ENCODE results near the gene KCNA3.

DNA sequence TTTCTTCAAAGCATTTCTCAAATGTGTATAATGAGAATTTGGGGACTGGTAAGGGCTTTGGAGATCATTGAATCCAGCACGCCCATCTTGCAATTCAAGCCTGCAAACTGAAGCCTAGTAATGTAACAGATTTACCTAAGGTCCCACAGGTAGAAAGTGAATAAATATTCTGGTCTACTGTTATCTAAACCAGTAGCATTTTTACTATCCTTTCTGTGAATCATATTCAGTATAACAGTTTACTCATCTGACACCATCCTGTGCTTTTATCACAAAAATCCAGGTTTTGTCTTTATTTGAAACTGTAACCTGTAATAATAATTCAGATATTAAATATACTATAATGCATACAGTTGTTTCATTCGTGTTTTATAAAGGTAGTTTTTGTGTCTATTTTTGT is 17.4 kb downstream of the KCNA3 start:
- TF ChIP-seq, protein P1, sequence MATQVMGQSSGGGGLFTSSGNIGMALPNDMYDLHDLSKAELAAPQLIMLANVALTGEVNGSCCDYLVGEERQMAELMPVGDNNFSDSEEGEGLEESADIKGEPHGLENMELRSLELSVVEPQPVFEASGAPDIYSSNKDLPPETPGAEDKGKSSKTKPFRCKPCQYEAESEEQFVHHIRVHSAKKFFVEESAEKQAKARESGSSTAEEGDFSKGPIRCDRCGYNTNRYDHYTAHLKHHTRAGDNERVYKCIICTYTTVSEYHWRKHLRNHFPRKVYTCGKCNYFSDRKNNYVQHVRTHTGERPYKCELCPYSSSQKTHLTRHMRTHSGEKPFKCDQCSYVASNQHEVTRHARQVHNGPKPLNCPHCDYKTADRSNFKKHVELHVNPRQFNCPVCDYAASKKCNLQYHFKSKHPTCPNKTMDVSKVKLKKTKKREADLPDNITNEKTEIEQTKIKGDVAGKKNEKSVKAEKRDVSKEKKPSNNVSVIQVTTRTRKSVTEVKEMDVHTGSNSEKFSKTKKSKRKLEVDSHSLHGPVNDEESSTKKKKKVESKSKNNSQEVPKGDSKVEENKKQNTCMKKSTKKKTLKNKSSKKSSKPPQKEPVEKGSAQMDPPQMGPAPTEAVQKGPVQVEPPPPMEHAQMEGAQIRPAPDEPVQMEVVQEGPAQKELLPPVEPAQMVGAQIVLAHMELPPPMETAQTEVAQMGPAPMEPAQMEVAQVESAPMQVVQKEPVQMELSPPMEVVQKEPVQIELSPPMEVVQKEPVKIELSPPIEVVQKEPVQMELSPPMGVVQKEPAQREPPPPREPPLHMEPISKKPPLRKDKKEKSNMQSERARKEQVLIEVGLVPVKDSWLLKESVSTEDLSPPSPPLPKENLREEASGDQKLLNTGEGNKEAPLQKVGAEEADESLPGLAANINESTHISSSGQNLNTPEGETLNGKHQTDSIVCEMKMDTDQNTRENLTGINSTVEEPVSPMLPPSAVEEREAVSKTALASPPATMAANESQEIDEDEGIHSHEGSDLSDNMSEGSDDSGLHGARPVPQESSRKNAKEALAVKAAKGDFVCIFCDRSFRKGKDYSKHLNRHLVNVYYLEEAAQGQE (IDR thresholded peaks at IDR 0.05; ENCODE audit: insufficient read depth in 1 of 2, low read depth in 2 of 2, low read length in 2 of 2): no peak
- TF ChIP-seq POLR2AphosphoS5 (IDR thresholded peaks at IDR 0.05; ENCODE audit: low read depth, low read length) (no peak), TAF1 (IDR thresholded peaks at IDR 0.05; ENCODE audit: borderline replicate concordance, insufficient read depth, low read length) (no peak)

Measured in PFSK-1 (cell line).